HG03060 (cell line): ENCODE results near the gene FST.

Experiments used
- ATAC-seq: cut with Tn5 transposase; IDR thresholded peaks from one replicate; pipeline ENCODE4 v1.9.1; 2021; ENCODE audit warnings: low read depth, moderate number of reproducible peaks; ENCODE audit not compliant: unreplicated experiment

The FST gene, protein sequence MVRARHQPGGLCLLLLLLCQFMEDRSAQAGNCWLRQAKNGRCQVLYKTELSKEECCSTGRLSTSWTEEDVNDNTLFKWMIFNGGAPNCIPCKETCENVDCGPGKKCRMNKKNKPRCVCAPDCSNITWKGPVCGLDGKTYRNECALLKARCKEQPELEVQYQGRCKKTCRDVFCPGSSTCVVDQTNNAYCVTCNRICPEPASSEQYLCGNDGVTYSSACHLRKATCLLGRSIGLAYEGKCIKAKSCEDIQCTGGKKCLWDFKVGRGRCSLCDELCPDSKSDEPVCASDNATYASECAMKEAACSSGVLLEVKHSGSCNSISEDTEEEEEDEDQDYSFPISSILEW

DNA sequence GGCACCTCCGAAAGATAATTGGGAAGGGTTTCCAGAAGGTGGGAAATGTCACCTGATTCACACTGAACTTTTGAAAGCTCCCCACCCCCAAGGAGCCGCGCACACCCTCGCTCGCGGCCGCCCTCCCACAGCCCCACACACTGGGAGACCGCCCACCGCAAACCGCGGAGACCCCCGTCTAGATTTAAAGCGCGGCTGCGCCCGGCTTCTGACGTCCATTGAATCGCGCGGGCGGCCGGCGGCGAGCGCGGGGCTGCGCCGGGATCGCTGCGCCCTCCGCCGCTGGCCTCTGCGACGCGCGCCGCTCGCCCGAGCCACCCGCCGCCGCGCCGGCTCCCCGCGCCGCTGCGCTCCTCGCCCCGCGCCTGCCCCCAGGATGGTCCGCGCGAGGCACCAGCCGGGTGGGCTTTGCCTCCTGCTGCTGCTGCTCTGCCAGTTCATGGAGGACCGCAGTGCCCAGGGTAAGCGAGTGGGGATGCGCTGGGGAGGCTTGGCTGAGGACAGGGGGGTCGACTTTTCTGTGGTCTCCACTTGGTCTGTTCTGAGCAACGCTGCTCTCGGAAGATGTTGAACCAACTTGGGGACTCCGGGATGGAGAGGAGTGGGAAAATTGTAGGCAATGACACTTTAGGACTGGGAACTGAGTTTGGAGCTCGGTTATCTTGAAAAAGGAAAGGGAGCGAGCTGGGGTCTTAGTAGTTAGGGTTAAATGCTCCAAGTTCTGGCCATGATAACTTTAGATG, at the start of gene FST:
FST (plus strand) TSS at position 214 of the 743 bp plus-strand sequence; CDS start at position 377, 163 bp downstream.
- ATAC-seq = no peak

DNA sequence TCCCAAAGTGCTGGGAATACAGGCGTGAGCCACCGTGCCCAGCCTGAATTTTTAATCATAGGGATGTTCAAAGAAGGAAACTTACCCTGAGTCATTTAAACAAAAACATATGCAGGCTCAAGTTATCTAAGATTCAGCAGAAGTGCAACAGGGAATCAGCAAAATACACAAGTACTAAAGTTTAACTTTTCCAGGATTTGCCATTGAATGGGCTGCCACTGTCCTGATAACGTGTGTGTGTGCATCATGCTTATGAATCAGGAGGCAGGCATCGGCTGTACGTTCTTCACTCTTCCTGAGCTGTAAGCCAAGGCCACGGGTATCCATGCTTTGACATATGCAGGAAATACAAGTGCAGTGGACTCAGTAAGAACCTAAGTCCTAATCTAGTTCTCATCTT, 48.8 kb upstream of the FST start:
- ATAC-seq = no peak

DNA sequence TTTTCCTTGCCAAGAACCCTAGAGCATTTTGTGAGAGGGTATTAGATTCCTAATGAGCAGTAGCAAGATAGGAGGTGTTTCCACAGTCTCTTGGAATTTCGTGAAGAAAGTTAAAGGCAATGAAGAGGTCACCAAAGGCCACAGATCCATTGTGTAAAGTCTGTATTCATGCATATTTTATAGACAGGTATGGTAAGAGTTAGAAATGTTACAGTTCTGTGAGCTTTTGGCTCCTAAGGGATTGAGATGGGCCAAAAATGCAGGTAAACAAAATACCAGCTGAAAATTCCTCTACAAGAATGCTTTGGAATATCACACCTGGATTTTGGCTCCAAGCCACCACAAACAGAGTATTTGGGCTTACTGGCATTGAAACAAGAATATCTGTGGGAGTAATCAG, 47.4 kb upstream of the FST start:
- ATAC-seq = no peak

DNA sequence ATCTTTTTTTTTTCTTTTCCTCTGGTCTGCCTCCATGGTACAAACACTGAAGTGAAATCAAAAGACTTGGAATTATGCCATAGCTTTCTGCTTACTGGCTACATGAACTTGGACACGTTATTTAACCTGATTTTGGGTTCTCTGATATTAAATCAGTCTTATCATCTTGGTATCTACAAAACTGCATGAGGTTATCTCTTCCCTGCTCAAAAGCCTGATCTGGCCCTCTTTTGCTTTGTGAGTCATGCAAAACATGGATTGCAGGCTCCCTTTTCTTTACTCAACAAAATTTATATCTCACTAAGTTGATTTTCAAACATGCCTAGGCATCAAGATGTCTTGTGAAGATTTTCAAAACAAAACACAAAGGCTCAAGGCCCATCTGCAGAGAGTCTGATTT, 45.9 kb upstream of the FST start:
- ATAC-seq = no peak

DNA sequence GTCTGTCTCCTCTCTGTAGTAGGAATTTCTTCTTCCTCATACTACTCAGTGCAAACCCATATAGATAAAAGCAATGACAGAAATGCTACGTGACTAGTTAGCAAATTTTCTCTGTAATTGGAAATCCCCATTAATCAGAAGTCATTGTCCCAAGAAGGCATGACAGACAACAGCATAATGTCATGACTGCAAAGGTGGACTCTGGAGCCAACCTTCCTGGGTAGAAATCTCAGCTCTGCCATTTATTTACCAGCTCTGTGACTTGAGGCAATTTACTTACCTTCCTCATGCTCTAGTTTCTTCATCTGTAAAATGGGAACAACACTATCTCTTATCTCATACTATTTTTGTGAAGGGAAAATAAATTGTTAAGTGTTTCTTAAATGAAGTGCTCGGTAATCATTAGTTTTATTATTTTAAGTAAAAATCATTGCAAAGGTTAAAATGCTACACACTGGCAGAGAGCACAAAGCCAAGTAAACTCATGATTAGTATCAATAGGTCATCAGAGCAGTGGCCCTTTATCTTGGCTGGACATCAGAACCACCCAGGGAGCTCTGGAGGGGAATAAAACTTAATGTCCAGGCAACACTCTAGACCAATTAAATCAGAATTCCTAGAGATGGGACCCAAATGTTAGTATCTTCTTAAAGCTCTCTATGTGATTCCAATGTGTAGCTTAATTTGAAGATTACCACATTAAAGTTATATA, 43.8 kb upstream of the FST start:
- ATAC-seq = no peak

DNA sequence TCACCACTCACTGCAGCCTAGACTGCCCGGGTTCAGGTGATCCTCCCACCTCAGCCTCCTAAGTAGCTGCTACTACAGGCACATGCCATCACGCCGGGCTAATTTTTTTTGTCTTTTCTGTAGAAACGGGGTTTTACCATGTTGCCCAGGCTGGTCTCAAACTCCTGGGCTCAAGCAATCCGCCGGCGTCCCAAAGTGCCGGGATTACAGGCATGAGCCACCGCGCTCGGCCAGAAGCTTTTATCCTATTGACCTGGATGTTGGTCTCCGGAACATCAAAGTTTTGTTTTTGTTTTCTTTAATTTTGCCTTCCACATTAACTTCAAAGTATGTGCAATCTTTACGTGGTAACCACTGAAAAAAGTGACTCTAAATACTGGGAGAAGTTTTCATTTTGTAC, 42.4 kb upstream of the FST start:
- ATAC-seq = no peak

DNA sequence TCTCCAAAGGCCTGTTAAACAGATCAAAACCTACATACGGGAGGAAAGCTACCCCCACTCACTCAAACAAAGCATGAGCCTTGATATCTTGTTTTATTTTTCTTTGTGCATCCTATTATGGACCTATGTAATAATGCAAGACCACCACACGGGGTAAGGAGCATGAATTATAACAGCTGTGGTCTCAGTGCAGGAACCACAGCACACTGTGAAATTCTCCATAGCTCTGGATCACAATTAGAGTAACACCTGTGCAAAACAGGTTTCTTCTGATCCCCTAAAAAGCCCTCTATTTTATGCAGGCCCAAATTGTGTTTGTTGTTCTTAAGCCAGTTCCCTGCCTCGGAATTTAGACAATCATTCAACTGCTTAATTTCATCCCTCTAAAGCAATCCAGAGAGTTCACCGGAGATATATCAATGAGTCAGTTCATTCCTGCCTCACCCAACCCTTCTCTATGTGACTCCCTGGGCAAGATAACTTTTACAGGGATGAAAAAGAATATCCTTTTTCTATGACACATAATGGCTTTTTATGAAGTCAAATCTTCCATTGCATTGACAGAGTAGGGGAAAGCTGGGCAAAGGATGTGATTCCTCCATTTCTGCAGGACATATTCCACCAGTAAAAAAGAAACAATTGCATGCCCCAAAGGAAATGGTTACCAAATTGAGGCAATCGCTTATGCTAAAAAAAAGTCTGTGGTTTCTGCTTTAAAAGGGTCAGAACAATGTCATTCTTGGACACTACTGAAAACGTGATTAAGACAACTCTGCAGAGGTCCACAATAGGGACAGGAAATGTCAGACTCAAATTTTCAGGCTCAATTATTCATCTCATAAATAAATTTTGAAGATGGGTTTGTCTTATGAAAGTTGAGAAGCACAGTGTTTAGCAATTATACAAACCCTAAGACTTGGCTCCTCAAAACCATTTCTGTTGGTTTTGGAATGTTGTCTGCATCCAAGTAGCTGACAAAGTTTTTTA, 41.6 kb upstream of the FST start:
- ATAC-seq = no peak

DNA sequence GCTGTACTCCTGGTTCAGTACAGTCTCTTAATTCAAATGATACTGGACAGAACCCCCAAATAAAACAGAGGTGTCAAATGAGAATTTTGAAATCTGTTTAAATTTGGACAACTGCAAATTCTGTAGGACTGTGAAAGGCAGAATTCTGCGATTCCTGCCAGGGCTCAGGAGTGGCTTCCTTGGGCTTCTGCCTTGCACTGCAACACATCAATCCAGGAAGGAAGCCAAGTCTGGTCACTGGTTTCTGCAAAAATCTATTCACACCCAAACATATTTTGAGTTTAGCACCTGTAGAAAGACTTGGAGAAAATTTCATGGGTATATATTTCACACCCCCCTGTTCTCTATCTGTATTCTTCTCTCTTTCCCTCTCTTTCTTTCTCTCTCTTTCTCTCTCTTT, 37.5 kb upstream of the FST start:
- ATAC-seq = no peak

DNA sequence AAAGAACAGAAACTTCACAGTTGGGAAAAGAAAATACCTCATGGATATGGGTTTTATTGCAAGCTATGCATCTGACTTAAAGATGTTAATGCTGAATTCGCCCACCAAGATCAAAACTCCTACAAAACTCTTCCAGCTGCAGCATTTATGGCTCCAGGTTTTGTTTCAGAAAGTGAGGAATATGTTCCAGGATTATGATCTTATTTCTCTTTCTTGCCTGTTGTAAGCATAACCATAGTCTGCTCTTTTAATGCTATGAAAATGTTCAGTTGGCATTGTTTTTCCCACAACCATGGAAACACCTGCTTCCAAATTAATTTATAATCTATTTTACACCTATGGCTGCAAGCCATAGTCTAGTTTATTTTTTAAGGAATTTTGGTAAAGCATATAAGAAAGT, 34.9 kb upstream of the FST start:
- no peak for ATAC-seq

DNA sequence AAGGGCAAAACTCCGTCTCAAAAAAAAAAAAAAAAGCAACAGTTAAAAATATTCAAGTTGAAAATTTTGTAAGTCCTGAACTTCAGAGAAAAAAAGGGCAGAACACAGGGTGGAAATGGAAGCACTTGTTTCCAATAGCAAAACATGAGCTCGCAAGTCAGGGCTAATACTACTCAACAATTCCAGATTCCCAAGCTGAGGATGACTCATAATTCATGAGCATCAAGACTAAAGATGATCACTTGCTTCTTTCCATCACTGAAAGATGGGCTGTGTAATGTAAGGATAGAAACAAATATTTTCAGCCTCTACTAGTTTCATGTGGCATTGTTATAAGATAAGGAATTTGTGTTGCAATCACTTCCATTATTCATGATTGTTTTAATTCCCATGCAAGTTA, 33.5 kb upstream of the FST start:
- no peak for ATAC-seq

DNA sequence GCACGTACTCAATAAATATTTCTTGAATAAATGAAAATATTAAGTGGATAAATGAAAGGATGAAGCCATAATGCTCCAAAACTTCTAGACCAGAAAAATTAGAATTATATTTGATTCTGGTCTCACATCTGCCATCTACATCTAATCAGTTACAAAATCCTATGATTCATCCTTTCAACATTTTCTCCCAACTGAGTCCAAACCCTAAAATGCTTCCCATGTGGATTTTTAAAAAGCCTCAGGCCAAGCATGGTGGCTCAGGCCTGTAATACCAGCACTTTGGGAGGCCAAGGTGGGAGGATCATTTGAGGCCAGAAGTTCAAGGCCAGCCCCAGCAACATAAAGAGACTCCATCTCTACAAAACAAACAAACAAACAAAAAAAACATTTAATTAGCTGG, 31.6 kb upstream of the FST start:
- ATAC-seq = no peak

DNA sequence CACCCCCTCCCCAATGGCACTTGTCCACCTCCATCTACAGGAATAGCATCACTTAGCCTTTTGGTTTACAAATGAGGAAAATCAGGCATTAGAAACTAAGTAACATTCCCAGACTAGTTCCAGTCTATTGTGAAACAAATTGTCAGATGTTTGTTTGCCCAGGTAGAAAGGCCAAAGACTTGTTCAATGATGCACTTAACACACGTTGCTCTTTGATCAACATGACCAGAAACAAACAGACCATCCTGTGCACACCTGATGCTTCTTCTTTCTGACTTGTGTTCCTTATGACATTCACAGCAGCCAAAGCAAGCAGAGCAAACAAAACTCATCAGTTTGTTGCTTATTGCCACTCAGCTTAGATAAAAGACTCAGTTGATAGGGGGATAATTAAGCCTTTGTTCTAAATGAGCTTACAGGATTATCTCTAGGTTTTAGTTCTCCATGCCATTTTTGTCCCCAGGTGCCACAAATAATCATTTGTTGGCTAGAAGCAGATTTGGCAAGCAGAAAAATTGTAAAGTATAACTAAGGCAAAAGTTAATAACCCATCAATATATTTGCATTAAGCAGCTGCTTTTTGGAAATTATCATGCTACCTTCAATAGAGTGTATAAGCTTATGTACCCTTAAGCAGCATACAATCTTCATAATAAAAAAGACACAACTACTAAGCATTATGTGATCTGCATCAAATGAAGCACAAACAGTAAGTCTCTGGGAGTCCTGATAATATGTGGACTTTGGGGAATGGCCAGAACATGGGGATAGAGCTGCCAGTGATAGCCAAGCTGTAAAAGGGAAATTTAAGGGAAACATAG, 26.3 kb upstream of the FST start:
- no peak for ATAC-seq

DNA sequence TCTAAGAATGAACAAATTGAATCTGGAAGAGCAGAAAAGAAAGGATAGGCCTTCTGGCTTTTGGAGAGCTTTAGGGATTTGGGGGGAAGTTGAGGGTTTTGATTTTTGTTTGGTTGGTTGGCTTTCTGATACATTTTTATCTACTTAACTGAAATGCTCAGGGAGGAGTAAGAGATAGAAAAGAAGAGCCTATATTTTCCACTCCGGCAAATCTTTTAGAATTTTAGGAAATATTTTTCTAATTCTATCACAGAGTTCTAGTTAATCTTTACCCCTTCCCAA, 25.8 kb upstream of the FST start:
- no peak for ATAC-seq

DNA sequence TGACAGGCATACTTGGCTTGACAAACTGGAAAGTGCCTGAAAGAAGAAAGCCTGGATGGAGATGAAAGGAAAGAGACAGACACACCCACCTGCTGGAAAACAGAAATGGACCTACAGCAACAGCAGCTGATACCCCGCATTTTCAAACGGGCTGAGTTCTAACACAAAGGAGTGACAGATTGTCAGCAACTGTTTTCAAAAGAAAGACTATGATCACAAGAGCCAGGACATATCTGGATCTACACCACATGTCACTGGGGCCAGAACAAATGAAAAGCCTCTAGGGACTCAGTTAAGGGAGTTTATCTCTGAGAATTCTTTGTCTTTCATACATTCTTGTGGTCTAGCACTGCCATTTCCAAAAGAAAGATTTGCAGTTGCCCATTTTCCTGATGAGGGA, 24.1 kb upstream of the FST start:
- ATAC-seq = no peak

DNA sequence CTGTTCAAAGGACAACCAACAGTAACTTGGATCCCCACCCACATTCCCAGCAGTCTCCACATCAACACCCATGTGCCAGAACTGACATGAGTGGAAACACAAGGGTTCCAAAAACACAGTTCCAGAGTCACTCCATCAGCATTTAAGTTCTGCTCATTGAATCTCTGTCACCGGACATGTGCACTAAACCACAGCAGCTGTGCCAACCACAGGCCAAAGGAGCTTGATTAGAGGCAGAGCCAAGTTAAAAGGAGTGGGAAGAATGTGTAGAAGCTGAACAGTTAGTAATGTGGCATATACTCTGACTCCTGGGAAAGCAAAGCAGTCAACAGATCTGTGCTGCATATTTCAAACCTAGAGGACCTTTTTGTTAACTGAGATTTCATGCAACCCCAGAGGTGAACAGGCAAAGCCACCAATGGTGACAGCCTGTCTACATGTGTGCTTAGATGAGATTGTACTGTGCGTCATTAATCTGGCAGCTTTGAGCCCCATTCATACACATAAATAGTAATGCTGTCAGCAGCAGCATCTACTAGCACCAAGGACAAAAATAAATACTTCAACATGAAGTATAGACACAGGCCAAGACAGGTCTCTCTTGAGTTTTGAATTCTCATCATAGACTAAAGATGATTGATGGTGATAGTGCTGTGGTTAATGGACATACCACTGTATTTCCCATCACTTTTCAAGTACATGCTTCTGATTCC, 16.4 kb upstream of the FST start:
- no peak for ATAC-seq

DNA sequence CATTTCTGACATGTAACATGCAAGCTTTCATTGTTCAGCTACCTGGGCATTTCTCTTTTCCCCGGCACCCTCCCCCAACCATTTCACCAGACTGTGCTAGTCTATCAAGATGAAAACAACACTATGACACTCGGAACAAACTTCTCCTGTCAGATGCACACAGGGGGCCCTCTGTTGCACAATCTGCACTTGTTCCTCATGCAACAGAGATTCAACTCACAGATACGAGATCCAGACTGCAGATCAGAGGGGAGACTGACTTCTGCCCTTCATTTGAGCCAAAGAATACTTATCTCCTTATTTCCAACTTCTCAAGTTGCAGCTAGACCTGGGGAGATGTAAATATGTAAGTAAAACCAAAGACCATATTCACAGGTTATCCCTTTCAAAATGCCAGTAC, 15.7 kb upstream of the FST start:
- ATAC-seq = no peak

DNA sequence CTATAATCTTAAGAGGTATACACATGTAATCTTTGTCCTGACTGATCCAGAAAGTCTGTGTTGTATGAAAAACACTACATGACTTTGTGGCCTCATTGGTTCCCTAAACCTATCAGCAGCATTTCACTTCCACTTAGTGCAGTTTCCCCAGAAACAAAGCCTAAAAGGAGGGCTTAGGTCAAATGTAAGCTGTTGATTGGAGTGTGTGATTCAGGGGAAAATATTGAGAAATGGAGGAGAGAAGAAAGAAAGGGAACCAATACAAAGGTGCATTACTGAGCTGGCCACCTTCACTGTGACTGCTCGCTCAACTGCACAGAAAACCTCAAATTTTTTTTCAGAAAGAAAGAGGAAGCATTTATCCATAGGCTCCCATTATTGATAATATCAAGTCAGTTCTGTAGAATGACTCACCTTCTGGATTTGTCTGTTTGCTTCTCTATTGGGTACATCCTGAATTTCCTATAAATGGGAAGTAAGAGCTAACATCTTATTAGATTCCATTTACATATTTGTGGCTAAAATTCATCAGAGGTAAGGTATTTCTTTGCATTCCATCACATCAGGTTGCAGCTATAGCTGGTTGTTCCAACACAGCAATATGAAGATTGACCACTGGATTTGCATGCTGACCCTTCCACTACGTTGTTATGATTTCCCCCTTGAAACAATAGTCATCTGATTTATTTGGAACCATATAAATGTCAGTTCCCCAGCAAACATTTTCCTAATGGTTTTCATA, 10.3 kb upstream of the FST start:
- no peak for ATAC-seq

DNA sequence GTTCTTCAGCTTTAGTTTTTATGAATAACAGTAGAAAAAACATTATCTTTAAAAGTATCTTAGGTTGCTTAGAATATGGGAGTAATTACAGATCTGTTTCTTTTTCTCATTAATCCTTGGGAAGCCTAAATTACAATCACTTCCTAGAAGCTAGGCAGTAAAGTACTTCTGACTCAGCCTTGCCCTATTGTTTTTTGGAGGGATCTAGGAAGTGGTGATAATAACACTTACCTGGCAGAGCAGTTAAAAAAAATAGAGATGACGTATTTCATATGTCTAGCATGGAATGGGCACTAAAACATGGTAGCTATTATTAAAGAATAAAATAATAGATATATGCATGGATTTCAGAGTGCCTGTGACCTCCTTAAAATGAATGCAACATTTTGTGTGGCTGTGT, 8.2 kb upstream of the FST start:
- ATAC-seq = no peak
